ENCODE measurements around the gene MTHFR.

DNA sequence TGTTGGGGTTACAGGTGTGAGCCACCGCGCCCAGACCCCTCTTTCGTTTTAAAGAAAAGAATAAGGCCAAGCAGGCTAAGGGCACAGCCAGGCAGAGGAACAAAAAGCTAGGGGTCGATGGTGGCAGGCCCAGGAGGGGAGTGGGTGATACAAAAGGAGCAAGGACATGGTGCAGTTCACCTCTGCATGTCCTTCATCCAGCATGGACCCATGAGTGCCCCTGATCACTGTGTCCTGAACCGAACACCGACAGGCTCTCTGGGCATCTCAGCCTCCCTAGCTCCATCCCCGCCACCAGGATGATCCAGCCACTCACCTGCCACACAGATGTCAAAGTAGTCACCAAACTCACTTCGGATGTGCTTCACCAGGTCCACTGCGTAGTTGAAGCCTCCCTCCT, 5.9 kb downstream of the MTHFR start:
- TF ChIP-seq EZH2 (IDR thresholded peaks at IDR 0.05; ENCODE audit: low read depth, low read length, severe bottlenecking) (no peak), EP300 (IDR thresholded peaks at IDR 0.05; ENCODE audit: borderline replicate concordance in 1 of 2, low read depth in 2 of 2, low read length in 2 of 2) (no peak), SP2 (IDR thresholded peaks at IDR 0.05; ENCODE audit: low read length) (no peak), SIN3A (conservative IDR thresholded peaks at IDR 0.05 in 1 of 2, IDR thresholded peaks at IDR 0.05 in 1 of 2; ENCODE audit: low read depth in 1 of 2, low read length in 2 of 2) (no peak), SP1 (IDR thresholded peaks at IDR 0.05; ENCODE audit: low read depth, low read length) (no peak), YY1 (IDR thresholded peaks at IDR 0.05; ENCODE audit: low read depth, low read length) (no peak), JUND (IDR thresholded peaks at IDR 0.05; ENCODE audit: low read length) (no peak), POLR2AphosphoS5 (IDR thresholded peaks at IDR 0.05; ENCODE audit: low read depth, low read length) (no peak), POLR2A (IDR thresholded peaks at IDR 0.05; ENCODE audit: control extremely low read depth in 1 of 2, low read depth in 2 of 2, low read length in 2 of 2) (no peak)
- TF ChIP-seq, protein P1, sequence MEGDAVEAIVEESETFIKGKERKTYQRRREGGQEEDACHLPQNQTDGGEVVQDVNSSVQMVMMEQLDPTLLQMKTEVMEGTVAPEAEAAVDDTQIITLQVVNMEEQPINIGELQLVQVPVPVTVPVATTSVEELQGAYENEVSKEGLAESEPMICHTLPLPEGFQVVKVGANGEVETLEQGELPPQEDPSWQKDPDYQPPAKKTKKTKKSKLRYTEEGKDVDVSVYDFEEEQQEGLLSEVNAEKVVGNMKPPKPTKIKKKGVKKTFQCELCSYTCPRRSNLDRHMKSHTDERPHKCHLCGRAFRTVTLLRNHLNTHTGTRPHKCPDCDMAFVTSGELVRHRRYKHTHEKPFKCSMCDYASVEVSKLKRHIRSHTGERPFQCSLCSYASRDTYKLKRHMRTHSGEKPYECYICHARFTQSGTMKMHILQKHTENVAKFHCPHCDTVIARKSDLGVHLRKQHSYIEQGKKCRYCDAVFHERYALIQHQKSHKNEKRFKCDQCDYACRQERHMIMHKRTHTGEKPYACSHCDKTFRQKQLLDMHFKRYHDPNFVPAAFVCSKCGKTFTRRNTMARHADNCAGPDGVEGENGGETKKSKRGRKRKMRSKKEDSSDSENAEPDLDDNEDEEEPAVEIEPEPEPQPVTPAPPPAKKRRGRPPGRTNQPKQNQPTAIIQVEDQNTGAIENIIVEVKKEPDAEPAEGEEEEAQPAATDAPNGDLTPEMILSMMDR (IDR thresholded peaks at IDR 0.05; ENCODE audit: control extremely low read depth in 1 of 3, insufficient read depth in 1 of 3, low read depth in 1 of 3, low read length in 3 of 3) = no peak

All from H1 (cell line).